Ascending aorta (tissue), 2 donors: ENCODE results near the gene STOX1. TPM values are rescaled to one million over a fixed set of nuclear protein-coding genes. Genes with fewer than 3 reads are reported as not detected.

Experiments used
- DNase-seq, 2 donors: peaks; one replicate each; pipeline ENCODE4 v3.0.0-alpha.2; 2019; ENCODE audit warnings: low spot score in 2 of 2
- H3K27ac ChIP-seq, 2 donors: fragments of 200-600 bp; sonication (generic); one replicate each; pipeline ENCODE4 v1.5.1; 2016 to 2017; ENCODE audit warnings: mild to moderate bottlenecking in 1 of 2
- H3K27me3 ChIP-seq: fragments of 200-600 bp; sonication (generic); one replicate; pipeline ENCODE4 v1.5.1; 2017
- H3K36me3 ChIP-seq, 2 donors: fragments of 200-600 bp; sonication (generic); one replicate each; pipeline ENCODE4 v1.5.1; 2016
- H3K4me1 ChIP-seq, 2 donors: fragments of 200-600 bp; sonication (generic); one replicate each; pipeline ENCODE4 v1.5.1; 2016 to 2017; ENCODE audit warnings: mild to moderate bottlenecking in 1 of 2
- H3K4me3 ChIP-seq, 2 donors: fragments of 200-600 bp; sonication (generic); one replicate each; pipeline ENCODE4 v1.5.1; 2016 to 2017; ENCODE audit warnings: mild to moderate bottlenecking in 1 of 2
- H3K9me3 ChIP-seq, 2 donors: fragments of 200-600 bp; sonication (generic); one replicate each; pipeline ENCODE4 v1.5.1; 2016
- CTCF ChIP-seq, 3 experiments: fragments of 200-600 bp in 2 of 3; fragments of 450-650 bp in 1 of 3; sonication (generic) in 2 of 3; IDR thresholded peaks; one replicate each; pipeline ENCODE4 v1.5.1; 2016 to 2019; ENCODE audit warnings: antibody characterized with exemption in 3 of 3, mild to moderate bottlenecking in 1 of 3, moderate library complexity in 1 of 3
- intact Hi-C: fragments of 100-400 bp; cut with DNase I; formaldehyde crosslinking; loops from one replicate; pipeline ENCODE4 v1.15.1; 2023
- total RNA-seq: library from RNA; depleted of rRNA; stranded (reverse); fragments of >200 nt; gene quantifications from one replicate; pipeline ENCODE4 v1.1.0, GENCODE V29; 2016

The STOX1 gene
- total RNA-seq, 1 donor from 2014 or later = 0.11 TPM

- Histone ChIP-seq H3K4me3 (no peak overlapping the region), H3K9me3 (no peaks in the 10 kb centered on the region), H3K27me3 (no peaks in the 10 kb centered on the region), H3K4me1 (no peaks in the 10 kb centered on the region), H3K36me3 (no peaks in the 10 kb centered on the region), H3K27ac (no peak overlapping the region)
- no peak for DNase-seq
- intact Hi-C loops = no loop called here
- no peak for TF ChIP-seq CTCF (IDR thresholded peaks at IDR 0.05)
Measured at GRCh38 chr10:68871105-68871711, 43.9 kb downstream of the STOX1 start.

DNA sequence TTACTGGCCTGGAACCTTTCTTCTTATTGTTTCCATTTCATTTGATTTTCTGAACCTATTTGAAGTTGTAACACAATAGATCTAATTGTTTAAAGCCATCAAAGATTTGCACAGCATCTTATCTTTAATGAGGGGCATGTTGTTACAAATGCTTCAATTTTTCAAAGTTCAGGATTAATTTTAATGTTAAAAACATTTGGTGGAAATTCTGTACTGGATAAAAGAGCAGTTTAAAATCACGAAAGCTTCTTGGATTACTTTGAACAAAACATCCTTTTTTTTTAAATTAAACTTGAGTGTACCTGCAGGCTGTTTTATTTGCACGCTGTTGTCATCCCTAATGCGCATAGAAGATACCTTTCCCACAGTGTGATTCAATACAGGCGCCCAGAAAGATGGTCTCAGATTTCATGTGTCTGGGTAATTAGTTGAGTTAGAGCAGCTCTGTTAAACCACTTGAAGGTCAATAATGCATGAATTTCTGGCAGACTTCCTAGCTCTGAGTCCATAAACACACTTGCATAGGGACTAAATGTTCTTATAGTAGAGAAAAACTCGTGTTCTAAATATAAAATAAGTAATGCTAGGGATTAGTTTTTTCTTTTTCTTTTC is 44.5 kb downstream of the STOX1 start:
- H3K4me3 ChIP-seq = no peak overlapping the region
- no peaks in the 10 kb centered on the region for H3K27me3 ChIP-seq
- no peaks in the 10 kb centered on the region for H3K36me3 ChIP-seq
- DNase-seq = no peak
- TF ChIP-seq CTCF (IDR thresholded peaks at IDR 0.05) = no peak
- H3K27ac ChIP-seq = no peak overlapping the region
- intact Hi-C loops = no loop called here
- no peaks in the 10 kb centered on the region for H3K4me1 ChIP-seq
- H3K9me3 ChIP-seq = no peaks in the 10 kb centered on the region

DNA sequence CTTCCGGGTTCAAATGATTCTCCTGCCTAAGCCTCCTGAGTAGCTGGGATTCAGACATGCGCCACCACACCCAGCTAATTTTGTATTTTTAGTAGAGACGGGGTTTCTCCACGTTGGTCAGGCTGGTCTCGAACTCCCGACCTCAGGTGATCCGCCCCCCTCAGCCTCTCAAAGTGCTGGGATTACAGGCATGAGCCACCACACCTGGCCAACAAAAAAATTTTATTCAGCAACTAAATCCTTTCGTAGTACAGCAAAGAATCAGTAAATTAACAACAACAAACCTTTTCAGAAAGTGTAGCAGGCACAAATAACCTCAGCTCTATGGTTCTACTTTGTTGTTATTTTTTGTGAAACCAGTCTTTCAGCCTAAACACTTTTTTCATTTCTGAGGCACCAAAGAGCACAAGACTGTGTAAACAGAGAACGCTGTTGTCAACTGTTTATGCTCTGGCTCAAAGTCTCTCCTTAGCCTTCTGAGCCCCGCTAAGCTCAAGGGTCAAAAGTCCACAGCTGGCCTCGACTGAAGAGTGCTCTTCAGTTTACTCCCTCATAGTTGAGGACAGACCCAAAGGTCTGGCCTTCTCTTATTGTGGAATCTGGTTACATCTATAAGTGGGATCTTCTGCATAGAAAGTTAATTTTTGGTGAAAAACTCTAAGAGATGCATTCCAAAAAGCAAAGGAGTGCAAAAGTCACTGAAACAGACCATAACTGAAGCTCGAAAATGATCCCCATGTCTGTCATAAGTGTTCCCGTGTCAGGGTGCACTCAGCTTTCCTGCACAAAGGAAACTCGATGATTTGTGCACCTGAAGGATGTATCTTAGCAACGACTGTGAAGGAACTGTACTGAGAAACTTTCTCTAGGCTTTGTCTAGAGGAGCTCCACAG is 49.2 kb downstream of the STOX1 start:
- intact Hi-C loops = no loop called here
- Histone ChIP-seq H3K27ac (no peak overlapping the region), H3K27me3 (no peaks in the 10 kb centered on the region), H3K4me1 (no peaks in the 10 kb centered on the region), H3K4me3 (no peak overlapping the region), H3K36me3 (no peaks in the 10 kb centered on the region), H3K9me3 (no peaks in the 10 kb centered on the region)
- no peak for DNase-seq
- no peak for TF ChIP-seq CTCF (IDR thresholded peaks at IDR 0.05)

GRCh38 chr10:68877482-68878110 is 50.3 kb downstream of the STOX1 start:
- no peaks in the 10 kb centered on the region for H3K36me3 ChIP-seq
- H3K4me1 ChIP-seq = no peaks in the 10 kb centered on the region
- no peak overlapping the region for H3K4me3 ChIP-seq
- intact Hi-C loops = no loop called here
- H3K27me3 ChIP-seq = no peaks in the 10 kb centered on the region
- H3K9me3 ChIP-seq = no peaks in the 10 kb centered on the region
- no peak for TF ChIP-seq CTCF (IDR thresholded peaks at IDR 0.05)
- no peak overlapping the region for H3K27ac ChIP-seq
- DNase-seq = no peak

DNA sequence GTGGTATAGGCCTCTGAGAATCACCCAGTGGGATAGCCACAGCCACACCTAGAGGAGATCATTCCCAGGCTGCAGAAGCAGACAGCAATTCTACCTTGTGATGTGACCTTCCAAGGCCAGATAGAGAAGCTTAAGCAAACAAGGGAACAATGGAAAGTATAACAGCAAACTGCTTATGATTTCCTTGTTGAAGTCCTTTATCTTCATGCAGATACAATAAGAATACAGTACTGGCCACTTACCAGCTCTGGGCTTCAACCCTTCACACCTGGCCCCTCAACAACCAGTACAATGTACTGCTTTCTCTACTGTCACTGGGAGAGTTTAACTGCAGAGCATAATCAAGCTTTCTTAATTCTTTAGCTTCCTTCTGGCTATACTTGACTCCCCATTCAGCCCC is 51.2 kb downstream of the STOX1 start:
- Histone ChIP-seq H3K4me3 (no peak overlapping the region), H3K36me3 (no peaks in the 10 kb centered on the region), H3K4me1 (no peaks in the 10 kb centered on the region), H3K27me3 (no peaks in the 10 kb centered on the region), H3K27ac (no peak overlapping the region), H3K9me3 (no peaks in the 10 kb centered on the region)
- intact Hi-C loops = no loop called here
- no peak for TF ChIP-seq CTCF (IDR thresholded peaks at IDR 0.05)
- DNase-seq = no peak
